ENCODE measurements around the gene PPARA.
"Not testable (repeated sequence)": the region's sequence is repeated elsewhere in the genome, so short reads cannot be mapped to it uniquely, and the experiment has no call there.

Gene PPARA

GRCh38 chr22:46251266-46251665 is 100.9 kb downstream of the PPARA start:
- no peak for DNase-seq

GRCh38 chr22:46251816-46252380 is 101.6 kb downstream of the PPARA start:
- no peak for DNase-seq

GRCh38 chr22:46256358-46256958 is 106.1 kb downstream of the PPARA start:
- no peak for DNase-seq

- DNase-seq = no peak
Observed at GRCh38 chr22:46259374-46259773, 109.0 kb downstream of the PPARA start.

- no peak for DNase-seq
Observed at GRCh38 chr22:46260038-46260437, 109.7 kb downstream of the PPARA start.

GRCh38 chr22:46262449-46263215 is 112.3 kb downstream of the PPARA start:
- DNase-seq = peak; percentile 49

- no peak for DNase-seq
Observed at GRCh38 chr22:46263216-46263590, 112.9 kb downstream of the PPARA start, which contains the start of gene PKDREJ. Gene PKDREJ, minus strand, starts transcription at chr22:46263343. Its CDS starts 21 bp downstream, at chr22:46263322.

GRCh38 chr22:46264520-46264919 is 114.2 kb downstream of the PPARA start:
- not testable (repeated sequence) for DNase-seq

- DNase-seq = not testable (repeated sequence)
Observed at GRCh38 chr22:46265627-46266026, 115.3 kb downstream of the PPARA start.

- DNase-seq = peak; percentile 63
Observed at GRCh38 chr22:46267431-46268279, 117.3 kb downstream of the PPARA start, which contains the start of gene TTC38. Gene TTC38, plus strand, starts transcription at chr22:46268008. Its CDS starts 32 bp downstream, at chr22:46268040.

GRCh38 chr22:46269564-46269963 is 119.2 kb downstream of the PPARA start:
- no peak for DNase-seq

- no peak for DNase-seq
Observed at GRCh38 chr22:46272196-46272595, 121.9 kb downstream of the PPARA start.

GRCh38 chr22:46272762-46273431 is 122.6 kb downstream of the PPARA start:
- DNase-seq = no peak

GRCh38 chr22:46273432-46274148 is 123.3 kb downstream of the PPARA start:
- no peak for DNase-seq

GRCh38 chr22:46274381-46274780 is 124.1 kb downstream of the PPARA start:
- DNase-seq = no peak

GRCh38 chr22:46275455-46276122 is 125.3 kb downstream of the PPARA start:
- no peak for DNase-seq

GRCh38 chr22:46276563-46276962 is 126.2 kb downstream of the PPARA start:
- no peak for DNase-seq

- no peak for DNase-seq
Observed at GRCh38 chr22:46278656-46279645, 128.6 kb downstream of the PPARA start.

GRCh38 chr22:46280063-46280817 is 129.9 kb downstream of the PPARA start:
- no peak for DNase-seq
